HepG2 (cell line): ENCODE results near the gene RPS6KA2. TPM values are rescaled to one million over a fixed set of nuclear protein-coding genes. Genes with fewer than 3 reads are reported as not detected.
A peak's percentile ranks its signal among the peaks of the same experiment; 100 is the strongest.

Source experiments
- CCDC6 ChIP-seq: sonication (generic); formaldehyde crosslinking; IDR thresholded peaks from 2 replicates; pipeline ENCODE4 v1.8.1; 2022; ENCODE audit warnings: mild to moderate bottlenecking, missing genetic modification reagents, moderate library complexity
- FOXJ3 ChIP-seq: sonication (generic); formaldehyde crosslinking; IDR thresholded peaks from 2 replicates; pipeline ENCODE4 v1.4.0; 2020; ENCODE audit warnings: missing genetic modification reagents, mild to moderate bottlenecking, borderline replicate concordance
- GABPB1 ChIP-seq: IDR thresholded peaks from 2 replicates; pipeline ENCODE4 v1.6.1; 2016; ENCODE audit warnings: mild to moderate bottlenecking, missing genetic modification reagents, moderate library complexity, missing compliant biosample characterization
- GATAD1 ChIP-seq: IDR thresholded peaks from 2 replicates; pipeline ENCODE4 v1.6.1; 2016; ENCODE audit warnings: missing genetic modification reagents, missing compliant biosample characterization
- HDAC6 ChIP-seq: fragments of 200-600 bp; sonication (generic); IDR thresholded peaks from 2 replicates; pipeline ENCODE4 v1.7.0; 2017; ENCODE audit warnings: mild to moderate bottlenecking, antibody characterized with exemption, low read length, low read depth
- HOXA5 ChIP-seq: sonication (generic); formaldehyde crosslinking; IDR thresholded peaks from 2 replicates; pipeline ENCODE4 v1.4.0; 2020; ENCODE audit warnings: missing genetic modification reagents
- RAD51 ChIP-seq: fragments of 450-650 bp; IDR thresholded peaks from 2 replicates; pipeline ENCODE4 v1.6.1; 2016; ENCODE audit warnings: borderline replicate concordance
- TCF7L2 ChIP-seq: IDR thresholded peaks from 2 replicates; pipeline ENCODE4 v1.6.1; 2011; ENCODE audit warnings: mild to moderate bottlenecking, low read depth, low read length, moderate library complexity
- ZNF12 ChIP-seq: sonication (generic); formaldehyde crosslinking; IDR thresholded peaks from 2 replicates; pipeline ENCODE4 v1.5.0; 2020; ENCODE audit warnings: missing genetic modification reagents
- ZNF382 ChIP-seq: sonication (generic); formaldehyde crosslinking; IDR thresholded peaks from 2 replicates; pipeline ENCODE4 v1.5.0; 2020; ENCODE audit warnings: missing genetic modification reagents, mild to moderate bottlenecking, borderline replicate concordance
- ZNF468 ChIP-seq: sonication (generic); formaldehyde crosslinking; IDR thresholded peaks from 2 replicates; pipeline ENCODE4 v1.8.0; 2022; ENCODE audit warnings: mild to moderate bottlenecking, moderate library complexity, missing genetic modification reagents
- ZNF737 ChIP-seq: sonication (generic); formaldehyde crosslinking; IDR thresholded peaks from 2 replicates; pipeline ENCODE4 v1.5.0; 2020; ENCODE audit warnings: missing genetic modification reagents, mild to moderate bottlenecking, borderline replicate concordance
- polyA plus RNA-seq, 8 experiments: library from polyadenylated mRNA; depleted of rRNA in 3 of 8; stranded (reverse) in 7 of 8; unstranded in 1 of 8; fragments of >200 nt; fragmentation: Illumina TruSeq in 4 of 8; extraction: Trizol in 4 of 8; gene quantifications; 2 replicates each; pipeline versions ENCODE4 v1.2.1 to v1.2.3, GENCODE V29; 2011 to 2016; ENCODE audit warnings: low read depth in 4 of 8, missing spikeins in 1 of 8, mixed read lengths in 1 of 8; ENCODE audit not compliant: insufficient read depth in 1 of 8
- total RNA-seq, 5 experiments: library from RNA; depleted of rRNA; stranded (reverse); fragments of >200 nt; fragmentation: Illumina TruSeq; extraction: Trizol; gene quantifications; 2 replicates each; pipeline ENCODE4 v1.2.3, GENCODE V29; 2016; ENCODE audit warnings: low read depth in 1 of 5
- TF ChIP-seq, protein P1 (sequence below): sonication (generic); formaldehyde crosslinking; IDR thresholded peaks from 2 replicates; pipeline ENCODE4 v1.4.0; 2020; ENCODE audit warnings: missing genetic modification reagents; ENCODE audit errors: not compliant biosample characterization
- TF ChIP-seq, protein P2 (sequence below): IDR thresholded peaks from 2 replicates; pipeline ENCODE4 v1.6.1; 2012; ENCODE audit warnings: low read length, improper control_type of control experiment
- TF ChIP-seq, protein P3 (sequence below): sonication (generic); formaldehyde crosslinking; IDR thresholded peaks from 2 replicates; pipeline ENCODE4 v1.5.0; 2020; ENCODE audit warnings: missing genetic modification reagents, mild to moderate bottlenecking, borderline replicate concordance
- TF ChIP-seq, protein P4 (sequence below): sonication (generic); formaldehyde crosslinking; IDR thresholded peaks from 2 replicates; pipeline ENCODE4 v1.4.0; 2020; ENCODE audit warnings: missing genetic modification reagents, borderline replicate concordance

RPS6KA2 gene
- total and polyA plus RNA-seq, 2 of the 13 experiments (the other 11 are each of a cell fraction or from before 2014, with no cell fraction given): 0.22 to 0.38 TPM

DNA sequence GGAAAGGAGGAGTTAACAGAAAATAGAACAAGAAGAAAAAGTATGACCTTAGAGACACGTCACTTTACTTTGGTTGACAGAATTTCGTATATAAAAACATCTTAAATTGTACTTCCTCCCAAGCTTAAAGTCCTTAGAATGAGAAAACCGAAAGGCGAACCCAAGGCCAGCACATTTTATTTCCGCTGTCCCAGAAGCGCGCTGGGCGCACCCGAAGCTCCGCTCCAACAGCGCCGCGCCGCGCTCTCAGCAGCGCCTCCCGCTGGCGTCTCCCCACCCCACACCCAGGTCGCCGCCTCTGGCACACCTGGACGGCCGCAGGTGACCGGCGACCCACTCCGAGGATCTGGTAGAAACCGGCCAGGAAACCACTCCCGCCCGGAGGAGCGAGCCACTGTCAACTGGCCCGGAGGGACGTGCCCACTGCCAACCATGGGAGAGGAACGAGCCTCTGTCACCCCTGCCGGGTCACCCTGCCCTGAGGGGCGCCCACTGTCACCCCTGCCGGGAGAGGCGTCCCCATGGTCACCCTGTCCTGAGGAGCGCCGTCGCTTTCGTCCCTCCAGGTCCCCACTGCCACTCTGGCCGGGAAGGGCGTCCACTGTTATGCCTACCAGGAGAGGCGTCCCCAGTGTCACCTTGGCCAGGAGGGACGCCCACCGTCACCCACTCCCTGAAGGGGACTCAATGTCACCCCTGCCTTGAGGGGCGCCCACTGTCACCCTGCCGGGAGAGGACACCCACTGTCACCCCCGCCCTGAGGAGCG lies 245.1 kb downstream of the RPS6KA2 start (continued):
- TF ChIP-seq, protein P1, sequence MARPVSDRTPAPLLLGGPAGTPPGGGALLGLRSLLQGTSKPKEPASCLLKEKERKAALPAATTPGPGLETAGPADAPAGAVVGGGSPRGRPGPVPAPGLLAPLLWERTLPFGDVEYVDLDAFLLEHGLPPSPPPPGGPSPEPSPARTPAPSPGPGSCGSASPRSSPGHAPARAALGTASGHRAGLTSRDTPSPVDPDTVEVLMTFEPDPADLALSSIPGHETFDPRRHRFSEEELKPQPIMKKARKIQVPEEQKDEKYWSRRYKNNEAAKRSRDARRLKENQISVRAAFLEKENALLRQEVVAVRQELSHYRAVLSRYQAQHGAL (CRISPR knock-in tag): no peak
- no peak for TF ChIP-seq ZNF468 (CRISPR knock-in tag)
- TF ChIP-seq, protein P2, sequence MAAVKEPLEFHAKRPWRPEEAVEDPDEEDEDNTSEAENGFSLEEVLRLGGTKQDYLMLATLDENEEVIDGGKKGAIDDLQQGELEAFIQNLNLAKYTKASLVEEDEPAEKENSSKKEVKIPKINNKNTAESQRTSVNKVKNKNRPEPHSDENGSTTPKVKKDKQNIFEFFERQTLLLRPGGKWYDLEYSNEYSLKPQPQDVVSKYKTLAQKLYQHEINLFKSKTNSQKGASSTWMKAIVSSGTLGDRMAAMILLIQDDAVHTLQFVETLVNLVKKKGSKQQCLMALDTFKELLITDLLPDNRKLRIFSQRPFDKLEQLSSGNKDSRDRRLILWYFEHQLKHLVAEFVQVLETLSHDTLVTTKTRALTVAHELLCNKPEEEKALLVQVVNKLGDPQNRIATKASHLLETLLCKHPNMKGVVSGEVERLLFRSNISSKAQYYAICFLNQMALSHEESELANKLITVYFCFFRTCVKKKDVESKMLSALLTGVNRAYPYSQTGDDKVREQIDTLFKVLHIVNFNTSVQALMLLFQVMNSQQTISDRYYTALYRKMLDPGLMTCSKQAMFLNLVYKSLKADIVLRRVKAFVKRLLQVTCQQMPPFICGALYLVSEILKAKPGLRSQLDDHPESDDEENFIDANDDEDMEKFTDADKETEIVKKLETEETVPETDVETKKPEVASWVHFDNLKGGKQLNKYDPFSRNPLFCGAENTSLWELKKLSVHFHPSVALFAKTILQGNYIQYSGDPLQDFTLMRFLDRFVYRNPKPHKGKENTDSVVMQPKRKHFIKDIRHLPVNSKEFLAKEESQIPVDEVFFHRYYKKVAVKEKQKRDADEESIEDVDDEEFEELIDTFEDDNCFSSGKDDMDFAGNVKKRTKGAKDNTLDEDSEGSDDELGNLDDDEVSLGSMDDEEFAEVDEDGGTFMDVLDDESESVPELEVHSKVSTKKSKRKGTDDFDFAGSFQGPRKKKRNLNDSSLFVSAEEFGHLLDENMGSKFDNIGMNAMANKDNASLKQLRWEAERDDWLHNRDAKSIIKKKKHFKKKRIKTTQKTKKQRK: no peak
- TF ChIP-seq HOXA5: peak; percentile 94; the same call in 1 of the 2 replicates
- no peak for TF ChIP-seq RAD51
- TF ChIP-seq ZNF382 (CRISPR knock-in tag): no peak
- no peak for TF ChIP-seq FOXJ3 (CRISPR knock-in tag)
- TF ChIP-seq CCDC6: peak; percentile 32; the same call in 1 of the 2 replicates
- TF ChIP-seq, protein P3, sequence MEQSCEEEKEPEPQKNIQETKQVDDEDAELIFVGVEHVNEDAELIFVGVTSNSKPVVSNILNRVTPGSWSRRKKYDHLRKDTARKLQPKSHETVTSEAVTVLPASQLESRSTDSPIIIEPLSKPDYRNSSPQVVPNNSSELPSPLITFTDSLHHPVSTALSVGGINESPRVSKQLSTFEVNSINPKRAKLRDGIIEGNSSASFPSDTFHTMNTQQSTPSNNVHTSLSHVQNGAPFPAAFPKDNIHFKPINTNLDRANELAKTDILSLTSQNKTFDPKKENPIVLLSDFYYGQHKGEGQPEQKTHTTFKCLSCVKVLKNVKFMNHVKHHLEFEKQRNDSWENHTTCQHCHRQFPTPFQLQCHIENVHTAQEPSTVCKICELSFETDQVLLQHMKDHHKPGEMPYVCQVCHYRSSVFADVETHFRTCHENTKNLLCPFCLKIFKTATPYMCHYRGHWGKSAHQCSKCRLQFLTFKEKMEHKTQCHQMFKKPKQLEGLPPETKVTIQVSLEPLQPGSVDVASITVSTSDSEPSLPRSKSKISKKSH: no peak
- no peak for TF ChIP-seq TCF7L2
- TF ChIP-seq, protein P4, sequence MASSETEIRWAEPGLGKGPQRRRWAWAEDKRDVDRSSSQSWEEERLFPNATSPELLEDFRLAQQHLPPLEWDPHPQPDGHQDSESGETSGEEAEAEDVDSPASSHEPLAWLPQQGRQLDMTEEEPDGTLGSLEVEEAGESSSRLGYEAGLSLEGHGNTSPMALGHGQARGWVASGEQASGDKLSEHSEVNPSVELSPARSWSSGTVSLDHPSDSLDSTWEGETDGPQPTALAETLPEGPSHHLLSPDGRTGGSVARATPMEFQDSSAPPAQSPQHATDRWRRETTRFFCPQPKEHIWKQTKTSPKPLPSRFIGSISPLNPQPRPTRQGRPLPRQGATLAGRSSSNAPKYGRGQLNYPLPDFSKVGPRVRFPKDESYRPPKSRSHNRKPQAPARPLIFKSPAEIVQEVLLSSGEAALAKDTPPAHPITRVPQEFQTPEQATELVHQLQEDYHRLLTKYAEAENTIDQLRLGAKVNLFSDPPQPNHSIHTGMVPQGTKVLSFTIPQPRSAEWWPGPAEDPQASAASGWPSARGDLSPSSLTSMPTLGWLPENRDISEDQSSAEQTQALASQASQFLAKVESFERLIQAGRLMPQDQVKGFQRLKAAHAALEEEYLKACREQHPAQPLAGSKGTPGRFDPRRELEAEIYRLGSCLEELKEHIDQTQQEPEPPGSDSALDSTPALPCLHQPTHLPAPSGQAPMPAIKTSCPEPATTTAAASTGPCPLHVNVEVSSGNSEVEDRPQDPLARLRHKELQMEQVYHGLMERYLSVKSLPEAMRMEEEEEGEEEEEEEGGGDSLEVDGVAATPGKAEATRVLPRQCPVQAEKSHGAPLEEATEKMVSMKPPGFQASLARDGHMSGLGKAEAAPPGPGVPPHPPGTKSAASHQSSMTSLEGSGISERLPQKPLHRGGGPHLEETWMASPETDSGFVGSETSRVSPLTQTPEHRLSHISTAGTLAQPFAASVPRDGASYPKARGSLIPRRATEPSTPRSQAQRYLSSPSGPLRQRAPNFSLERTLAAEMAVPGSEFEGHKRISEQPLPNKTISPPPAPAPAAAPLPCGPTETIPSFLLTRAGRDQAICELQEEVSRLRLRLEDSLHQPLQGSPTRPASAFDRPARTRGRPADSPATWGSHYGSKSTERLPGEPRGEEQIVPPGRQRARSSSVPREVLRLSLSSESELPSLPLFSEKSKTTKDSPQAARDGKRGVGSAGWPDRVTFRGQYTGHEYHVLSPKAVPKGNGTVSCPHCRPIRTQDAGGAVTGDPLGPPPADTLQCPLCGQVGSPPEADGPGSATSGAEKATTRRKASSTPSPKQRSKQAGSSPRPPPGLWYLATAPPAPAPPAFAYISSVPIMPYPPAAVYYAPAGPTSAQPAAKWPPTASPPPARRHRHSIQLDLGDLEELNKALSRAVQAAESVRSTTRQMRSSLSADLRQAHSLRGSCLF: no peak
- peak; percentile 78 for TF ChIP-seq GATAD1 (CRISPR knock-in tag)
- TF ChIP-seq ZNF737 (CRISPR knock-in tag): no peak
- no peak for TF ChIP-seq HDAC6
- peak; percentile 87 for TF ChIP-seq GABPB1 (CRISPR knock-in tag)
- TF ChIP-seq ZNF12 (CRISPR knock-in tag): no peak
